Endometrial microvascular endothelial cells (primary cell): Measurements from ENCODE around the gene PHF19. TPM values are rescaled to one million over a fixed set of nuclear protein-coding genes. Genes with fewer than 3 reads are reported as not detected.

Experiments
- in situ Hi-C: cut with HindIII; loops from 2 replicates; pipeline ENCODE4 v1.10.0; 2017; ENCODE audit warnings: low sequenced_read_pairs, low pct_unique_long_range_greater_than_20kb; ENCODE audit errors: inconsistent ontology term
- total RNA-seq: library from RNA; depleted of rRNA; stranded (reverse); fragments of >200 nt; gene quantifications from one replicate; pipeline ENCODE4 v1.2.3, GENCODE V29; 2015; ENCODE audit errors: inconsistent ontology term

PHF19 gene
- total RNA-seq, 1 donor from 2014 or later, result 114 TPM

DNA sequence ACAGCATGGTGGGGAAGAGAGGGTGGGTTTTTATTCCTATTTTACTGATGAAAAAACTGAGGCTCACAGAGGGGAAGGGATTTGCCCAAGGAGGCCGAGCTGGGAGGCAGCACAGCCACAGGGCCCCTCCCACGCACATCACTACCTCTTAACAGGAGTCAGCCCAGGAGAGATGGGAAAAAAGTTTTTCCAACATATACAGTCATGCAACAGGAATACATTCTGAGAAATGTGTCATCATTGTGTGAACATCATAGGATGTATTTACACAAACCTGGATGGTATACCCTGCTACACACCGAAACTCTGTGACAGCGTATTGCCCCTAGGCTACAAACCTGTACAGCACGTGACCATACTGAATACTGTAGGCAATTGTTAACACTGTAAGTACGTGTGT lies 38.0 kb upstream of the PHF19 start:
- in situ Hi-C loops, result no loop called here

DNA sequence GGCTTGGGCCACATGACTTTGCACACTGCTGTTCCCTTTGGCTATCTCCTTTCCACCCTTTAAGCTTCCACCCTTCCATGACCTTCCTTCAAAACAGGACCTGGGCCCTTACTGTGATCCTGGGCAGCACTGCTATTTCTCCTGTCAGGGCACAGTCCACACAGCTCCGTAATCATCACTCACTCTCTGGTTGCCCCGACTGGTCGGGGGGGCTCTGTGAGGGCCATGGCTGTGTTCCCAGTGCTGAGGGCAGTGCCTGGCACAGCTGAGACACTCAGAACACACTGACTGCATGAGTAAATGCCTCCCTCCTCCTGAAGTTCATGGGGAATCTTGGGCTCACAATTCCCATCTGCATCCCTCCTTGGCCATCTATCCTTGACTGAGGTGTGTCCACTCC lies 37.4 kb upstream of the PHF19 start:
- in situ Hi-C loops, result no loop called here

DNA sequence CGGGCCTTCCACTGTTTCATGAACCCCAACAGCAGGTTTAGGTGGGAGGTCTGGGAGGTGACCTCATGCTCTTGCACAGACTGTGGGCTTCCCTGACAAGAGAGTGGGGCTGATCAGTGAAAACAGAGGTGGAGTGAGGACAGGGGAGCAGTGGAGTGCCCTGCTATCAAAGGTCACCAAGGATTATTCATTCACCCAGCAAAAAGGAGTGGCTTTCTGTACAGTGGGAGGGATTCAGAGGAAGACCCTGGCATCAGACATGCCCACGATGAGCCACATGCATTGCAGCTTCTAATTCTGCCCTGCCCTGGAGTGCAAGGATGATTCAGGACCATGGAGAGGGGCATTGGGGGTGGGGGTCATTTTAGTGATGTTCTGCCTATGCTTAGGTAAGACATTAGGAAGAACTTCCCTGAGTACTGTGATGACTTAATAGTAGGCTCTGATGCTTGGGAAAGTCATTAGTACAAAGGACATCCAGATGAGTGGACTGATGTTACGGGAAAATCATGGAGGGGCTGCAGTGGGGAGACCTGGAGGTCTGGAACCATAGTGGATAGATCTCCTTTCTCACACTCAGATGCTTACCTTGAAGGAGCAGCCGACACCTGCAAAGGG lies 36.8 kb upstream of the PHF19 start:
- in situ Hi-C loops, result no loop called here

GRCh38 chr9:120912958-120913646 lies 36.1 kb upstream of the PHF19 start:
- in situ Hi-C loops, result no loop called here

- in situ Hi-C loops, result no loop called here
Measured at GRCh38 chr9:120911295-120911837, 34.4 kb upstream of the PHF19 start.

- in situ Hi-C loops, result no loop called here
Measured at GRCh38 chr9:120910643-120911042, 33.7 kb upstream of the PHF19 start.

DNA sequence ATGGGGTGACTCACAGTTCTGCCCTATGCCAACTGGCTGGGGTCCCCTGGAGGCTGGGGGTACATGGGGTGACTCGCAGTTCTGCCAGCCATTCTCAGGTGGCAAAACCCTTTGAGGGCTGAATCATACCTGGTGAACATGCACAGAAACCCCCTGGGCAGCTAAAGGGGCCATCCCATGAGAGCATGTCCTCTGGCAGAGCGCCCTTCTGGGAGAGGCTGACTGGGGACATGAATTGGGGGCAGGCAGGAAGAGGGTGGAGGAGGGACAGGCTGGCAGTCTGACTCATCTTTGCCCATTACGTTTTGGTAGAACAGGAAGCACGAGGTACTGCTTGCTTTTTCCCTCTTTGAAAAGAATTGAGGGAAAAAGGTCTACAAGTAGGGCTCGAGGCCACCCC lies 32.9 kb upstream of the PHF19 start:
- in situ Hi-C loops, result no loop called here

DNA sequence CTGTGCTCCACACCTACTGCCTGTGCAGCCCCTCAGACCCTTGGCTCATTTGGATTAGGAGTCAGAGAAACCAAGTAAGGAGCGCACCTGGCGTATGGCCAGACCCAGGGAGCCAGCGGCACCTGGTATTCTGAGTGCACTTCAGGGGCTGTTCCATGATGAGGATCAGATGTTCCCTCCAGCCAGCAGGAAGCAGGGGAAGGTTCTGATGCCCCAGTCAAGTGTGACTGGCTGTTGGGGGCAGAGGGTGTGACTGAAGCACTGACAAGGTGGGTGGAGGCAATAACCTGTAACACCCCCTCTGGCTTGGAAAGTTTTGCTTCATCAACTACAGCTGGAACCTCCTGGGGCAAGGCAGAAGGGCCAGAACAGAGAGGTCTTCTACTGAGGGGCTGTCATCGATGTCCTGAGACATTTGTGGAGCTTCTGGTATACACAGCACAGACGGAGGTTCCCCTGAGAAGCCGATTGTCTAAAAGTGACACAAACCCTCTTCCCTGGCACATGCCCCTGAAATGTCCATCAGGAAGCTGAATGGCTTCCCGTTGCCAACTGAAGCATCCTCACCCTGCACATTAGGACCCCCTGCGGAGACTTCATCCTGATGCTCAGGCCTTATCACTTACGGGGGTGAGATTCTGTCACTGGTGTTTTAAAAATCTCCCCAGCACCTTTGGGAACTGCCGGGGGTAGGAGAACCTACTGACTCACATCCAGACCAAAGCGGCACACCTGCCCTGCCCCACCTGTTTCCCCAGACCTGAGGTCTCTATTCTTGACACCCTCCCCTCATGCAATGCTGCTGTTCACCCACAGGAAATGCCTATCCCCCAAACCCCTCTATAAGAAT lies 28.6 kb upstream of the PHF19 start:
- in situ Hi-C loops, result no loop called here

- in situ Hi-C loops, result no loop called here
Measured at GRCh38 chr9:120904978-120905301, 28.0 kb upstream of the PHF19 start.

DNA sequence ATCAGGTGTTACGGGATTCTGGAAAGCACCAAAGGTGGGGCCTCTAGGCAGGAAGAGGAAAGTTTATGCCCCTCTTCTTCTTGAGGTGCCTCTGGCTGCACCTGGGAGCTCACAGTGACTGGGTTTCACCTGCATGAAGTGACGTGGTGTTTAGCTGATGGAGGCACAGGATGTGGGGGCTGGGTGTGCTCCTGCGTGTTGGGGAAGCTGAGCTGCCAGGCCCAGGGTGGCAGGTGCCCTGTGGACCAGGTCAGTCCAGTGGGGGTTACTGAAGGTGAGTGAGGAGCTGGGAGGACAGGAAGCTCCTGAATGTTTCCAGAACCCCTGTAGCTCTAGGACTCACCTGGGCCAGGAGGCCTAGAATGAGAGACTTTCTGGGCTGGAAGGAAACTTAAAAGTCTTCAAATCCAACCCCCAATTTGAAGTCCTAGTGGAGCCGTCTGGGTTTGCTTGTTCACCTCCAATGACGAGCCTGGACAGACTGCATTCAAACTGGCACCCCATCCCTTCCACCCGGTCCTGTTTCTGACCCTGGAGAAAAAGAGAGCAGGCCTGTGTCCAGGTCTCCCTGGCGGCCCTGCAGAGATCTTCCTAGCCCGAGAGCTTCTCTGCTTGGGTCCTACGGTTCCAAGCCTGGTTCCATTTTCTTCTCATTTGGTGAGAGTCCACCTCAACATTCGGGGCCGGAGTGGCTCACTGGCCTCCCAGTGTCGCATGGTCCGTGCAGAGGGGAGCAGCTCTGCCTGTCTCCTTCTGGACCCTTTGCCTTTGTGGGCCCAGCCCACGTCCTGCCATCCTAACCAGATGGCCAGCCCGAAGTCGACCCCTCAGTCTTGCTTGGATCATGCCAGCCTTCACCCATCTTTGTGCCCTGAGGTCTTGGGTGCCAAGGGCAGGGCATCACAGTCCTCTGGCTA lies 27.3 kb upstream of the PHF19 start:
- in situ Hi-C loops, result no loop called here

DNA sequence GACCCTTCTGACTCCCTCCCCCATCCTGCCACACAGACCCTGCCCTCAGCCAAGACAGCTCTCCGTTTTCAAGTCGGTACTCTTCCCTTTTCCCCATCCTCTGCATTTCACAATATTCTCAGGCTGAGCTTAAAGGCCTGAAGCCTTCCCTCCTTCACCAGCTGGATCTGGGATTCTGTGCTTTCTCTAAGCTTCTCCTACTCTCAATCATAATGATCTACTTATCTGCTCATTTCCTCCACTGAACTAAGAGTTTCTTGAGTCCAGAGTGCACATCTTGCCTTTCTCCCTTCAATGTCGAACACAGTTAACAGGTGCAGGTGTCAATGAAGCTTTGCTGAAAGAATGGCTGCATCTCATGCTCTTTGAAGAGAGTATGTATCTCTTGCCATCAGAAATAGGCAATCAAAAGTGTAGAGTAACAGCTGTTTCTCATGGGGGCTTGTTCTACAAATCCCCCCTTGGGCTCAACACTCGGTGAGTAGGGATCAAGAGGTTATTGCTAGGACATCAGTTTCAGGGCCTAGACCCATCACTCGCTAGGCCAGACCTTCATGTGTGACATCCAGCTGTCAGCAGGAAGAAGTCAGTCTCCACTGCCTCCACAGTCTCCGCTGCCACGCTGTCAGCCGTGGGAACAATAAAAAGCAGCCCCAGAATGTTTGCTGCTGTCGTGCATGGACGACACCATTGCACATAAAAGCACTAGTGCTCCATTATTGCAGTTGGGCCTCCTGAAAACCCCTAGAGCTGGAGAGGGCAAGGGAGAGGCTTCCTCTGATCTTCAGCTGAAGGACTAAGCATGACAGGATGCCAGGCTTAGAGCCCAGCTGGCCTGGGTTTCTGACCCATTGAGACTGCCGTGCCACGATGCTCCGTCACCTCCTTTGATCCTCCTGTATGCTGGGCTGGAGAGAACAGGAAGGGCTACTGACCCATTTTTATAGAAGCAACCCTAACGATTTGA lies 25.9 kb upstream of the PHF19 start:
- in situ Hi-C loops, result no loop called here

DNA sequence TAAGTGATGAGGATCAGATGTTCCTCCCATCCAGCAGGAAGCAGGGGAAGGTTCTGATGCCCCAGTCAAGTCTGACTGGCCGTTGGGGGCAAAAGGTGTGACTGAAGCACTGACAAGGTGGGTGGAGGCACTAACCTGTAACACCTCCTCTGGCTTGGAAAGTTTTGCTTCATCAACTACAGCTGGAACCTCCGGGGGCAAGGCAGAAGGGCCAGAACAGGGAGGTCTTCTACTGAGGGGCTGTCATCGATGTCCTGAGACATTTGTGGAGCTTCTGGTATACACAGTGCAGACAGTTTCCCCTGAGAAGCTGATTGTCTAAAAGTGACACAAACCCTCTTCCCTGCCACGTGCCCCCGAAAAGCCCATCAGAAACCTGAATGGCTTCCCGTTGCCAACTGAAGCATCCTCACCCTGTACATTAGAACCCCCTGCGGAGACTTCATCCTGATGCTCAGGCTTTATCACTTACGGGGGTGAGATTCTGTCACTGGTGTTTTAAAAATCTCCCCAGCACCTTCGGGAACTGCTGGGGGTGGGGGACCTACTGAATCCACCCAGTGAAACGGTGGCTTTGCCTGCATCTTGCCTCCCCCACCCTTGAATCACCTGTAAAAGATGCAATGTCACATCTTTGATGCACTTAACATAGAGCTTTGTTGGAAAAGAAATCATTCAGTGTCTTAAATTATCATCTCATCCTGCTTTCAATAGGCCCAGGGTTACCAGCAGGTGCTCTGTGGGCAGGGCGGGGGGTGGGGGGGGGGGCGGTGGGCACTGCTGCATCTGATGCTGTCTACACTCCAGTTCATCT lies 25.0 kb upstream of the PHF19 start:
- in situ Hi-C loops, result no loop called here

DNA sequence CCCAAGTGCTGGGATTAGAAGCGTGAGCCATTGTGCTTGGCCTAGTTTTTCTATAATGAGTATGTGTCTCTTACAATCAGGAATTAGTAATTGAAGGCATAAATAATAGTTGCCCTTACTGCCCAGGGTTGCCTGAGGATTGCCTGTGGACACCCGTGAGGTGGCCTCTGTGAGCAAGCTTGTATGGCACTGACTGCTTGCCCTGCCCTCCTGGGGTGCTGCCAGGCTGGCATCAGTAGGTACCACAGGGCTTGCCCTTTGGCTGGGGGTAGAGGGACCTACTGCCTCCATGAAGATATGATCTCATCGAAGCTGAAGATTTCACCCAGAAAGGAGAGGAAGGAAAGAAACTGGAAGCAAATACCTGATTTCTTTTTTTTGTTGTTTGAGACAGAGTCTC lies 23.8 kb upstream of the PHF19 start:
- in situ Hi-C loops, result no loop called here

DNA sequence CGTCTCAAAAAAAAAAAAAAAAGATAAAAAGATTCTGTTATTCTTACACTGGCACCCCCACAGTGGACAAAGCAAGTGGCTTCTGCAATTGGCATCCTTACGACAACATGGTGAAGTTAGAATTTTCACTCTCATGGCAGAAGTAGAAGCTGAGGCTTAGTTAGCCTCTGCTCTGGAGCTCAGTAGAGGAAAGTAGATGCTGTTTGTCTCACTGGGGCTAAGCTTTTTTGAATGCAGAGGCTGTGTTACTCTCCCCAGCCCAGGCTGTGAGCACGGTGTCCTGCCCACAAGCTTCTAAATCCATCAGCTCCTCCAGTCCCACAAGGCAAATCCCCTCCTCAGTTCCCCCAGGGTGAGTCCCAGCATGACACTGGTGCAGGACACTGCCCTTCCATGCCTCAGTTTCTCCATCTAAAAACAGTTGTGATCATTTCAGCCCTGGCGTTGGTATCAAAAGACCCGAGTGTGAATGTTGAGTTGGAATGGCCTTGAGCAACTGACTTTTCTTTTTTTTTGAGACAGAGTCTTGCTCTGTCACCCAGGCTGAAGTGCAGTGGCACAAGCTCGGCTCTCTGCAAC lies 22.6 kb upstream of the PHF19 start:
- in situ Hi-C loops, result no loop called here

DNA sequence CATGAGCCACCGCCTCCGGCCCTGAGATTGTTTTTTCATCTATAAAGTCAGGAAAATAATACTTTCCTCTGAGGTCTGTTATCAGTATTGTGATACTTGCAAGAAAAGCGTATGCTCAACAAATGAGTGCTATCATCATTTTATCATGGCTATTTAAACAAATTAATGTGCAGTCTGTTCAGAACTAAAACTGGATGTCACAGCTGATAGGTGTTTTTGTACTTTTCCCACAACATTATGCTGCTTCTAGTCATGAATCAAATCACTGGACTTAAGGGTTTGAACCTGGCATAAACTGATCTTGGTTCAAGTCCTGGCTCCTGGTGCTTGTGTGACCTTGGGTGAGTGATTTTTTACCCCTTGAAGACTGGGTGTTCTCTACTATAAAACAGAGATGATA lies 21.4 kb upstream of the PHF19 start:
- in situ Hi-C loops, result no loop called here

GRCh38 chr9:120895951-120896350 lies 19.0 kb upstream of the PHF19 start:
- in situ Hi-C loops, result no loop called here
